HepG2 (cell line): Measurements from ENCODE around the gene SFXN5.

Source experiments
- BRF2 ChIP-seq: sonication (generic); formaldehyde crosslinking; IDR thresholded peaks from 2 replicates; pipeline ENCODE4 v1.8.1; 2022; ENCODE audit warnings: mild to moderate bottlenecking, missing genetic modification reagents
- NFIC ChIP-seq: IDR thresholded peaks from 2 replicates; pipeline ENCODE4 v1.6.1; 2012; ENCODE audit warnings: mild to moderate bottlenecking, low read length, inconsistent platforms
- NFYB ChIP-seq: sonication (generic); formaldehyde crosslinking; IDR thresholded peaks from 2 replicates; pipeline ENCODE4 v1.4.0; 2020; ENCODE audit warnings: missing genetic modification reagents
- NR1H2 ChIP-seq: sonication (generic); formaldehyde crosslinking; IDR thresholded peaks from 2 replicates; pipeline ENCODE4 v1.8.1; 2022; ENCODE audit warnings: low read depth, missing genetic modification reagents, borderline replicate concordance

GRCh38 chr2:73020657-73021370 lies 50.7 kb downstream of the SFXN5 start:
- TF ChIP-seq BRF2 (CRISPR knock-in tag): no peak; the same call in 1 of the 2 replicates
- TF ChIP-seq NR1H2 (CRISPR knock-in tag): no peak
- peak; percentile 49; the same call in 1 of the 2 replicates for TF ChIP-seq NFIC
- TF ChIP-seq NFYB (CRISPR knock-in tag): peak; percentile 21; the same call in 1 of the 2 replicates
